GM12878 (cell line): ENCODE data around the gene CELSR1. TPM values are rescaled to one million over a fixed set of nuclear protein-coding genes. Genes with fewer than 3 reads are reported as not detected.

Source experiments
- ATAC-seq: fragments of 200-7000 bp; cut with Tn5 transposase; 3 replicates; pipeline ENCODE4 v1.9.1; 2020; ENCODE audit warnings: mild to moderate bottlenecking, moderate library complexity
- BruUV-seq: library from RNA; stranded (reverse); fragments of 400-500 nt; replicated peaks from 2 replicates; lab custom pipeline; 2021; lab: Mats Ljungman, UMichigan
- CTCF ChIA-PET: fragments of 300-600 bp; sonication (Branson Sonifier 250); formaldehyde crosslinking; extraction: SDS; loops from one replicate; lab custom pipeline; 2021; ENCODE audit warnings: inconsistent platforms; lab: Yijun Ruan, JAX
- POLR2A ChIA-PET: fragments of 350-600 bp; formaldehyde crosslinking; extraction: SDS; loops from one replicate; lab custom pipeline; 2021; ENCODE audit warnings: inconsistent platforms; lab: Charles Lee
- RAD21 ChIA-PET: fragments of 300-600 bp; sonication (Branson Sonifier 250); formaldehyde crosslinking; loops from one replicate; lab custom pipeline; 2023; ENCODE audit warnings: antibody characterized with exemption; ENCODE audit not compliant: unreplicated experiment; lab: Charles Lee
- SMC1A ChIA-PET: fragments of 300-600 bp; sonication (Branson Sonifier 250); formaldehyde crosslinking; loops from one replicate; lab custom pipeline; 2023; ENCODE audit not compliant: unreplicated experiment, uncharacterized antibody; lab: Charles Lee
- DNase-seq: peaks from one replicate; pipeline ENCODE4 v3.0.0-alpha.2; 2011; ENCODE audit warnings: low read depth, low spot score
- FAIRE-seq: peaks from 3 replicates; lab custom pipeline; 2011; peaks lifted over from hg19 to GRCh38; lab: Jason Lieb, UNC
- H2AFZ ChIP-seq: 2 replicates; pipeline ENCODE4 v1.6.0; 2011; ENCODE audit warnings: low read depth, low read length, control low read depth; ENCODE audit not compliant: control insufficient read depth
- H3K27ac ChIP-seq: 2 replicates; pipeline ENCODE4 v1.5.1; 2011; ENCODE audit warnings: control low read depth; ENCODE audit not compliant: control insufficient read depth, insufficient read depth
- H3K27me3 ChIP-seq, 2 experiments: replicated peaks in 1 of 2; 2 replicates each; pipeline versions ENCODE4 v1.6.0 to v1.6.1; 2011; ENCODE audit warnings: low read length in 1 of 2; ENCODE audit not compliant: control insufficient read depth in 2 of 2, insufficient read depth in 2 of 2
- H3K36me3 ChIP-seq, 2 experiments: 2 replicates each; pipeline ENCODE4 v1.5.1; 2011; ENCODE audit warnings: low read length in 1 of 2; ENCODE audit not compliant: control insufficient read depth in 2 of 2, insufficient read depth in 2 of 2
- H3K4me1 ChIP-seq: 2 replicates; pipeline ENCODE4 v1.6.1; 2011; ENCODE audit warnings: mild to moderate bottlenecking, low read length, moderate library complexity, mixed read lengths; ENCODE audit not compliant: control insufficient read depth, insufficient read depth
- H3K4me2 ChIP-seq: 2 replicates; pipeline ENCODE4 v1.6.0; 2011; ENCODE audit warnings: control low read depth; ENCODE audit not compliant: control insufficient read depth, insufficient read depth
- H3K4me3 ChIP-seq: fragments of 200-600 bp; sonication (generic); 2 replicates; pipeline ENCODE4 v1.5.1; 2016
- H3K79me2 ChIP-seq: 2 replicates; pipeline ENCODE4 v1.6.0; 2011; ENCODE audit warnings: low read length; ENCODE audit not compliant: control insufficient read depth, insufficient read depth
- H3K9ac ChIP-seq: 2 replicates; pipeline ENCODE4 v1.8.0; 2011; ENCODE audit warnings: low read length, control low read depth, mixed read lengths; ENCODE audit not compliant: control insufficient read depth, insufficient read depth
- H3K9me3 ChIP-seq: replicated peaks from 3 replicates; pipeline ENCODE4 v1.5.1; 2011; ENCODE audit warnings: mild to moderate bottlenecking, low read length; ENCODE audit not compliant: control insufficient read depth, insufficient read depth
- H4K20me1 ChIP-seq: 2 replicates; pipeline ENCODE4 v1.6.0; 2011; ENCODE audit not compliant: control insufficient read depth, insufficient read depth
- CTCF ChIP-seq, 3 experiments: IDR thresholded peaks in 2 of 3; conservative IDR thresholded peaks in 1 of 3; 2 replicates each; pipeline ENCODE4 v1.5.1; 2011; ENCODE audit warnings: low read depth in 3 of 3, low read length in 3 of 3, mild to moderate bottlenecking in 3 of 3, control low read depth in 2 of 3, moderate library complexity in 2 of 3, inconsistent platforms in 1 of 3, mixed read lengths in 1 of 3; ENCODE audit not compliant: control insufficient read depth in 2 of 3, insufficient read depth in 1 of 3; ENCODE audit errors: extremely low read depth in 1 of 3
- IKZF1 ChIP-seq: fragments of 450-650 bp; conservative IDR thresholded peaks from 2 replicates; pipeline ENCODE4 v1.6.1; 2017; ENCODE audit warnings: antibody characterized with exemption, mild to moderate bottlenecking
- ZBTB33 ChIP-seq: fragments of 450-650 bp; IDR thresholded peaks from 2 replicates; pipeline ENCODE4 v1.6.1; 2017; ENCODE audit warnings: mild to moderate bottlenecking
- WGBS: methylation state at CpG from one replicate; pipeline ENCODE4 v1.1.6; 2016; ENCODE audit warnings: low lambda C conversion rate; ENCODE audit not compliant: insufficient replicate concordance, insufficient coverage; ENCODE audit errors: missing lambda C conversion rate; 5-methylcytosine and 5-hydroxymethylcytosine counted together
- in situ Hi-C: fragments of 300-500 bp; cut with MboI; formaldehyde crosslinking; loops from 9 replicates; pipeline ENCODE4 v1.14.3; 2018; ENCODE audit warnings: mixed read lengths
- intact Hi-C: fragments of 100-400 bp; cut with micrococcal nuclease; formaldehyde crosslinking; loops from one replicate; pipeline ENCODE4 v1.14.2; 2022; ENCODE audit not compliant: unreplicated experiment
- polyA plus RNA-seq, 11 experiments: library from polyadenylated mRNA; depleted of rRNA in 4 of 11; unstranded in 6 of 11; stranded (reverse) in 5 of 11; fragments of >200 nt; fragmentation: Nextera tagmentation in 4 of 11; fragmentation: Illumina TruSeq in 1 of 11; extraction: Ambion mirVana in 4 of 11; extraction: Trizol in 1 of 11; gene quantifications; 1 replicate in 1 of 11; 2 replicates in 10 of 11; pipeline versions ENCODE4 v1.2.1 to v1.2.3, GENCODE V29; 2011 to 2016; ENCODE audit warnings: inconsistent platforms in 2 of 11, missing spikeins in 2 of 11, low read depth in 1 of 11
- total RNA-seq, 4 experiments: library from RNA; depleted of rRNA in 3 of 4; stranded (reverse); fragments of >200 nt in 3 of 4; fragmentation: Illumina TruSeq in 1 of 4; extraction: Trizol in 1 of 4; gene quantifications; 2 replicates each; pipeline versions ENCODE4 v1.2.1 to v1.2.3, GENCODE V29; 2013 to 2021

CELSR1 gene
- total and polyA plus RNA-seq, 10 of the 15 experiments (the other 5 are each of a cell fraction or from before 2014, with no cell fraction given): 0.05 to 1.7 (median 0.35) TPM; not detected in 2

GRCh38 chr22:46535876-46536536 is 1.4 kb downstream of the CELSR1 start:
- Histone ChIP-seq H3K79me2 (no peaks in the 10 kb centered on the region), H3K4me2 (no peak overlapping the region), H3K4me1 (no peaks in the 10 kb centered on the region), H2AFZ (no peak overlapping the region), H3K27me3 (peaks cover 0 to 10% of the 10 kb centered on the region in 2 experiments; a peak in 2 of 4 replicates), H3K36me3 (no peaks in the 10 kb centered on the region), H4K20me1 (no peaks in the 10 kb centered on the region), H3K4me3 (no peak overlapping the region), H3K9me3 (no peaks in the 10 kb centered on the region; the same call in 2 of the 3 replicates), H3K9ac (no peak overlapping the region), H3K27ac (no peak overlapping the region)
- BruUV-seq: TSS peak; percentile 67
- RAD21 ChIA-PET: no interaction called here
- no peak for TF ChIP-seq CTCF (IDR thresholded peaks at IDR 0.05 in 2 of 3, conservative IDR thresholded peaks at IDR 0.05 in 1 of 3; ENCODE audit: control insufficient read depth in 2 of 3, extremely low read depth in 1 of 3, insufficient read depth in 1 of 3, low read depth in 3 of 3, low read length in 3 of 3)
- no peak for TF ChIP-seq IKZF1
- TF ChIP-seq ZBTB33: 0 out of 2 replicates have a peak, but pooled peaks have one; percentile 33
- SMC1A ChIA-PET: no interaction called here
- POLR2A ChIA-PET: no interaction called here
- FAIRE-seq: no peak
- in situ Hi-C loops (no loop called here), intact Hi-C loops (no loop called here)
- CTCF ChIA-PET: no interaction called here
- ATAC-seq: no peak
- 96% methylated on average over 72 of the region's 78 CpGs for WGBS
- no peak for DNase-seq
